HepG2 (cell line): Measurements from ENCODE around the gene TP73. TPM values are rescaled to one million over a fixed set of nuclear protein-coding genes. Genes with fewer than 3 reads are reported as not detected.

ENCODE experiments used
- CTCF ChIP-seq: sonication (generic); formaldehyde crosslinking; IDR thresholded peaks from 2 replicates; pipeline ENCODE4 v1.5.0; 2020; ENCODE audit warnings: mild to moderate bottlenecking, missing genetic modification reagents, moderate library complexity
- PLRG1 ChIP-seq: fragments of 450-650 bp; conservative IDR thresholded peaks from 2 replicates; pipeline ENCODE4 v1.6.1; 2016
- SKI ChIP-seq: fragments of 450-650 bp; IDR thresholded peaks from one replicate; pipeline ENCODE4 v1.6.1; 2018; ENCODE audit warnings: mild to moderate bottlenecking; ENCODE audit not compliant: partially characterized antibody
- TOPORS ChIP-seq: sonication (generic); formaldehyde crosslinking; IDR thresholded peaks from 2 replicates; pipeline ENCODE4 v1.8.0; 2023; ENCODE audit warnings: mild to moderate bottlenecking, missing genetic modification reagents
- ZHX1 ChIP-seq: sonication (generic); formaldehyde crosslinking; IDR thresholded peaks from 2 replicates; pipeline ENCODE4 v1.8.1; 2022; ENCODE audit warnings: low read depth, mild to moderate bottlenecking, missing genetic modification reagents
- ZKSCAN5 ChIP-seq: sonication (generic); formaldehyde crosslinking; IDR thresholded peaks from 2 replicates; pipeline ENCODE4 v1.5.1; 2020; ENCODE audit warnings: mild to moderate bottlenecking, missing genetic modification reagents
- ZNF251 ChIP-seq: sonication (generic); formaldehyde crosslinking; IDR thresholded peaks from 2 replicates; pipeline ENCODE4 v1.9.0; 2021; ENCODE audit warnings: mild to moderate bottlenecking, missing genetic modification reagents
- ZNF530 ChIP-seq: sonication (generic); formaldehyde crosslinking; IDR thresholded peaks from 2 replicates; pipeline ENCODE4 v1.5.0; 2020; ENCODE audit warnings: low read depth, mild to moderate bottlenecking, missing genetic modification reagents
- polyA plus RNA-seq, 8 experiments: library from polyadenylated mRNA; depleted of rRNA in 3 of 8; stranded (reverse) in 7 of 8; unstranded in 1 of 8; fragments of >200 nt; fragmentation: Illumina TruSeq in 4 of 8; extraction: Trizol in 4 of 8; gene quantifications; 2 replicates each; pipeline versions ENCODE4 v1.2.1 to v1.2.3, GENCODE V29; 2011 to 2016; ENCODE audit warnings: low read depth in 4 of 8, missing spikeins in 1 of 8, mixed read lengths in 1 of 8; ENCODE audit not compliant: insufficient read depth in 1 of 8
- total RNA-seq, 5 experiments: library from RNA; depleted of rRNA; stranded (reverse); fragments of >200 nt; fragmentation: Illumina TruSeq; extraction: Trizol; gene quantifications; 2 replicates each; pipeline ENCODE4 v1.2.3, GENCODE V29; 2016; ENCODE audit warnings: low read depth in 1 of 5
- TF ChIP-seq, protein P1 (sequence below): sonication (generic); formaldehyde crosslinking; IDR thresholded peaks from 2 replicates; pipeline ENCODE4 v1.4.0; 2020; ENCODE audit warnings: low read depth, mild to moderate bottlenecking, missing genetic modification reagents
- TF ChIP-seq, protein P2 (sequence below): sonication (generic); formaldehyde crosslinking; IDR thresholded peaks from 2 replicates; pipeline ENCODE4 v1.5.0; 2020; ENCODE audit warnings: missing genetic modification reagents
- TF ChIP-seq, protein P3 (sequence below): sonication (generic); formaldehyde crosslinking; IDR thresholded peaks from 2 replicates; pipeline ENCODE4 v1.5.1; 2020; ENCODE audit warnings: mild to moderate bottlenecking, missing genetic modification reagents, borderline replicate concordance
- TF ChIP-seq, protein P4 (sequence below): IDR thresholded peaks from 2 replicates; pipeline ENCODE4 v1.6.1; 2016; ENCODE audit warnings: control low read depth

The TP73 gene
- total and polyA plus RNA-seq, 2 of the 13 experiments (the other 11 are each of a cell fraction or from before 2014, with no cell fraction given) = 0.49 to 1.1 TPM

DNA sequence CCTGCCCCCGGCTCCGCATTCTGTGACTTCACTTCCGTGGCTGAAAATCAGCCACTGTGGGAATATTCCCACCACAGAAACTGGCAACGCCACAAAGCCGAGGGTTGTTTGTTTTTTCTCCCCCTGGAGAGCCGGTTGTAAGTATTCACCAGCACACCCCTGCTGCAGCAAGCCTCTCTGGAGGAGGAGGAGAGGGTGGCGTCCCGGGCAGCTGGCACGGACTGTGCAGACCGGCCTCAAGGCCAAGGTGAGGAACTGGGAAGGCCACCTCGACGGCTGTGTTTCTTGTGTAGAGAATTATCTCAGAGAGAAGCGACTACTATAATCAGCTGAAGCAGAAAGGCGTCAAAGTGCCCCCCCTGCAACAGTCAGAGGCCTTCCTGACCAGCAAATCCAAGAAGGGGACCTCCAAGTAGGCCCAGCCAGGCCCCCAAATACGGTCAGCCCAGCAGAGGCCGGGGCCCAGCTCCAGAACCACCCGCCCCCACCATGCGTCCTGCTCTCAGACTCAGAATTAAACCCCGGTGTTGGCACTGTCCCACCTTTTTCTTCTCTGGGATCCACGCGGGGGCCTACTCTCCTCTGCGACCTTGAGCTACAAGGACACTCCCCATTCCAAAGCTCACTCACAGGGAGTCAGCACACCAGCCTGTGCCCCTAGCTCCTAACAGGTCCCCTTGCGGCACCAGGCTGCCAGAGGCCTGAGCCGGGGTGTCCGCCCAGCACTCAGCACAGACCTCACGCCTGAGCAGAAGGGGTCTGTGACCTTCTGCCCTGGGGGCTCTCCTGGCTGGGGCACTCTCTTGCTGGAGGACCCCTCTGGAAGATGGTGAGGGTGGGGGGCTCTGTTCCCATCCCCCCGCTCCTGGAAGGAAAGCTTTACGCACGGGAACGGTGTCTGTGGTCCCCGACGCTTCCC is 119.1 kb downstream of the TP73 start (continued):
- TF ChIP-seq, protein P1, sequence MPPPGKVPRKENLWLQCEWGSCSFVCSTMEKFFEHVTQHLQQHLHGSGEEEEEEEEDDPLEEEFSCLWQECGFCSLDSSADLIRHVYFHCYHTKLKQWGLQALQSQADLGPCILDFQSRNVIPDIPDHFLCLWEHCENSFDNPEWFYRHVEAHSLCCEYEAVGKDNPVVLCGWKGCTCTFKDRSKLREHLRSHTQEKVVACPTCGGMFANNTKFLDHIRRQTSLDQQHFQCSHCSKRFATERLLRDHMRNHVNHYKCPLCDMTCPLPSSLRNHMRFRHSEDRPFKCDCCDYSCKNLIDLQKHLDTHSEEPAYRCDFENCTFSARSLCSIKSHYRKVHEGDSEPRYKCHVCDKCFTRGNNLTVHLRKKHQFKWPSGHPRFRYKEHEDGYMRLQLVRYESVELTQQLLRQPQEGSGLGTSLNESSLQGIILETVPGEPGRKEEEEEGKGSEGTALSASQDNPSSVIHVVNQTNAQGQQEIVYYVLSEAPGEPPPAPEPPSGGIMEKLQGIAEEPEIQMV (CRISPR knock-in tag) = no peak
- 0 out of 2 replicates have a peak, but pooled peaks have one; percentile 15 for TF ChIP-seq TOPORS (CRISPR knock-in tag)
- TF ChIP-seq, protein P2, sequence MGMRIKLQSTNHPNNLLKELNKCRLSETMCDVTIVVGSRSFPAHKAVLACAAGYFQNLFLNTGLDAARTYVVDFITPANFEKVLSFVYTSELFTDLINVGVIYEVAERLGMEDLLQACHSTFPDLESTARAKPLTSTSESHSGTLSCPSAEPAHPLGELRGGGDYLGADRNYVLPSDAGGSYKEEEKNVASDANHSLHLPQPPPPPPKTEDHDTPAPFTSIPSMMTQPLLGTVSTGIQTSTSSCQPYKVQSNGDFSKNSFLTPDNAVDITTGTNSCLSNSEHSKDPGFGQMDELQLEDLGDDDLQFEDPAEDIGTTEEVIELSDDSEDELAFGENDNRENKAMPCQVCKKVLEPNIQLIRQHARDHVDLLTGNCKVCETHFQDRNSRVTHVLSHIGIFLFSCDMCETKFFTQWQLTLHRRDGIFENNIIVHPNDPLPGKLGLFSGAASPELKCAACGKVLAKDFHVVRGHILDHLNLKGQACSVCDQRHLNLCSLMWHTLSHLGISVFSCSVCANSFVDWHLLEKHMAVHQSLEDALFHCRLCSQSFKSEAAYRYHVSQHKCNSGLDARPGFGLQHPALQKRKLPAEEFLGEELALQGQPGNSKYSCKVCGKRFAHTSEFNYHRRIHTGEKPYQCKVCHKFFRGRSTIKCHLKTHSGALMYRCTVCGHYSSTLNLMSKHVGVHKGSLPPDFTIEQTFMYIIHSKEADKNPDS (CRISPR knock-in tag) = 0 out of 2 replicates have a peak, but pooled peaks have one; percentile 33
- no peak for TF ChIP-seq ZKSCAN5
- peak; percentile 42 for TF ChIP-seq CTCF
- 0 out of 2 replicates have a peak, but pooled peaks have one; percentile 72 for TF ChIP-seq ZHX1 (CRISPR knock-in tag)
- no peak for TF ChIP-seq ZNF251 (CRISPR knock-in tag)
- TF ChIP-seq, protein P3, sequence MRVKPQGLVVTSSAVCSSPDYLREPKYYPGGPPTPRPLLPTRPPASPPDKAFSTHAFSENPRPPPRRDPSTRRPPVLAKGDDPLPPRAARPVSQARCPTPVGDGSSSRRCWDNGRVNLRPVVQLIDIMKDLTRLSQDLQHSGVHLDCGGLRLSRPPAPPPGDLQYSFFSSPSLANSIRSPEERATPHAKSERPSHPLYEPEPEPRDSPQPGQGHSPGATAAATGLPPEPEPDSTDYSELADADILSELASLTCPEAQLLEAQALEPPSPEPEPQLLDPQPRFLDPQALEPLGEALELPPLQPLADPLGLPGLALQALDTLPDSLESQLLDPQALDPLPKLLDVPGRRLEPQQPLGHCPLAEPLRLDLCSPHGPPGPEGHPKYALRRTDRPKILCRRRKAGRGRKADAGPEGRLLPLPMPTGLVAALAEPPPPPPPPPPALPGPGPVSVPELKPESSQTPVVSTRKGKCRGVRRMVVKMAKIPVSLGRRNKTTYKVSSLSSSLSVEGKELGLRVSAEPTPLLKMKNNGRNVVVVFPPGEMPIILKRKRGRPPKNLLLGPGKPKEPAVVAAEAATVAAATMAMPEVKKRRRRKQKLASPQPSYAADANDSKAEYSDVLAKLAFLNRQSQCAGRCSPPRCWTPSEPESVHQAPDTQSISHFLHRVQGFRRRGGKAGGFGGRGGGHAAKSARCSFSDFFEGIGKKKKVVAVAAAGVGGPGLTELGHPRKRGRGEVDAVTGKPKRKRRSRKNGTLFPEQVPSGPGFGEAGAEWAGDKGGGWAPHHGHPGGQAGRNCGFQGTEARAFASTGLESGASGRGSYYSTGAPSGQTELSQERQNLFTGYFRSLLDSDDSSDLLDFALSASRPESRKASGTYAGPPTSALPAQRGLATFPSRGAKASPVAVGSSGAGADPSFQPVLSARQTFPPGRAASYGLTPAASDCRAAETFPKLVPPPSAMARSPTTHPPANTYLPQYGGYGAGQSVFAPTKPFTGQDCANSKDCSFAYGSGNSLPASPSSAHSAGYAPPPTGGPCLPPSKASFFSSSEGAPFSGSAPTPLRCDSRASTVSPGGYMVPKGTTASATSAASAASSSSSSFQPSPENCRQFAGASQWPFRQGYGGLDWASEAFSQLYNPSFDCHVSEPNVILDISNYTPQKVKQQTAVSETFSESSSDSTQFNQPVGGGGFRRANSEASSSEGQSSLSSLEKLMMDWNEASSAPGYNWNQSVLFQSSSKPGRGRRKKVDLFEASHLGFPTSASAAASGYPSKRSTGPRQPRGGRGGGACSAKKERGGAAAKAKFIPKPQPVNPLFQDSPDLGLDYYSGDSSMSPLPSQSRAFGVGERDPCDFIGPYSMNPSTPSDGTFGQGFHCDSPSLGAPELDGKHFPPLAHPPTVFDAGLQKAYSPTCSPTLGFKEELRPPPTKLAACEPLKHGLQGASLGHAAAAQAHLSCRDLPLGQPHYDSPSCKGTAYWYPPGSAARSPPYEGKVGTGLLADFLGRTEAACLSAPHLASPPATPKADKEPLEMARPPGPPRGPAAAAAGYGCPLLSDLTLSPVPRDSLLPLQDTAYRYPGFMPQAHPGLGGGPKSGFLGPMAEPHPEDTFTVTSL = no peak
- TF ChIP-seq, protein P4, sequence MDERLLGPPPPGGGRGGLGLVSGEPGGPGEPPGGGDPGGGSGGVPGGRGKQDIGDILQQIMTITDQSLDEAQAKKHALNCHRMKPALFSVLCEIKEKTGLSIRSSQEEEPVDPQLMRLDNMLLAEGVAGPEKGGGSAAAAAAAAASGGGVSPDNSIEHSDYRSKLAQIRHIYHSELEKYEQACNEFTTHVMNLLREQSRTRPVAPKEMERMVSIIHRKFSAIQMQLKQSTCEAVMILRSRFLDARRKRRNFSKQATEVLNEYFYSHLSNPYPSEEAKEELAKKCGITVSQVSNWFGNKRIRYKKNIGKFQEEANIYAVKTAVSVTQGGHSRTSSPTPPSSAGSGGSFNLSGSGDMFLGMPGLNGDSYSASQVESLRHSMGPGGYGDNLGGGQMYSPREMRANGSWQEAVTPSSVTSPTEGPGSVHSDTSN (CRISPR knock-in tag) = no peak
- TF ChIP-seq SKI = peak; percentile 23
- TF ChIP-seq ZNF530 (CRISPR knock-in tag) = no peak
- TF ChIP-seq PLRG1 = no peak
